Panc1 (cell line): ENCODE measurements around the gene MIPEP. TPM values are rescaled to one million over a fixed set of nuclear protein-coding genes. Genes with fewer than 3 reads are reported as not detected.

Experiments used
- ATAC-seq: fragments of 200-7000 bp; cut with Tn5 transposase; 2 replicates; pipeline ENCODE4 v1.9.1; 2020; ENCODE audit warnings: mild to moderate bottlenecking, moderate library complexity
- BruUV-seq: library from RNA; stranded (reverse); fragments of 400-500 nt; replicated peaks from 2 replicates; lab custom pipeline; 2021; lab: Mats Ljungman, UMichigan
- CTCF ChIA-PET: fragments of 300-600 bp; sonication (Branson Sonifier 250); formaldehyde crosslinking; loops from one replicate; lab custom pipeline; 2022; ENCODE audit warnings: antibody characterized with exemption; lab: Charles Lee
- POLR2A ChIA-PET: fragments of 300-600 bp; sonication (Branson Sonifier 250); formaldehyde crosslinking; loops from one replicate; lab custom pipeline; 2022; ENCODE audit warnings: antibody characterized with exemption; lab: Charles Lee
- DNase-seq: peaks from one replicate; pipeline ENCODE4 v3.0.0-alpha.2; 2010; ENCODE audit warnings: low read depth, low spot score
- H3K27ac ChIP-seq: 2 replicates; pipeline ENCODE4 v1.5.1; 2011; ENCODE audit warnings: mild to moderate bottlenecking, low read length, inconsistent platforms
- H3K27me3 ChIP-seq: fragments of 200-500 bp; sonication (Bioruptor generic); 2 replicates; pipeline ENCODE4 v1.6.0; 2014; ENCODE audit warnings: low read length, inconsistent platforms; ENCODE audit not compliant: control insufficient read depth, insufficient read depth
- H3K36me3 ChIP-seq: fragments of 200-500 bp; sonication (Bioruptor generic); 2 replicates; pipeline ENCODE4 v1.5.1; 2014; ENCODE audit warnings: inconsistent platforms, mild to moderate bottlenecking, low read length, moderate library complexity; ENCODE audit not compliant: control insufficient read depth, insufficient read depth
- H3K4me1 ChIP-seq: 2 replicates; pipeline ENCODE4 v1.5.1; 2011; ENCODE audit warnings: inconsistent platforms, mild to moderate bottlenecking, low read length, moderate library complexity; ENCODE audit not compliant: control insufficient read depth, insufficient read depth
- H3K4me3 ChIP-seq, 2 experiments: 2 replicates each; pipeline ENCODE4 v1.5.1; 2011 to 2012; ENCODE audit warnings: low read depth in 2 of 2, low read length in 2 of 2, mild to moderate bottlenecking in 2 of 2, inconsistent platforms in 1 of 2, moderate library complexity in 1 of 2
- H3K9me3 ChIP-seq: fragments of 200-500 bp; sonication (Bioruptor generic); 2 replicates; pipeline ENCODE4 v1.5.1; 2014; ENCODE audit warnings: low read depth, mild to moderate bottlenecking, inconsistent platforms, low read length, moderate library complexity; ENCODE audit not compliant: control insufficient read depth, insufficient read depth
- CTCF ChIP-seq: fragments of 450-650 bp; IDR thresholded peaks from 2 replicates; pipeline ENCODE4 v1.5.1; 2017; ENCODE audit warnings: mild to moderate bottlenecking
- POLR2AphosphoS5 ChIP-seq: IDR thresholded peaks from 2 replicates; pipeline ENCODE4 v1.6.1; 2012; ENCODE audit warnings: mild to moderate bottlenecking, low read depth, low read length, moderate library complexity
- REST ChIP-seq, 2 experiments: IDR thresholded peaks; 2 replicates each; pipeline ENCODE4 v1.6.1; 2011 to 2012; ENCODE audit warnings: low read depth in 2 of 2, control low read depth in 1 of 2, low read length in 1 of 2, mild to moderate bottlenecking in 1 of 2, moderate library complexity in 1 of 2; ENCODE audit not compliant: insufficient read depth in 1 of 2
- SIN3A ChIP-seq: IDR thresholded peaks from 2 replicates; pipeline ENCODE4 v1.6.1; 2012; ENCODE audit warnings: low read depth, mild to moderate bottlenecking, low read length, moderate library complexity, borderline replicate concordance; ENCODE audit not compliant: insufficient read depth
- TCF7L2 ChIP-seq: IDR thresholded peaks from 2 replicates; pipeline ENCODE4 v1.6.1; 2011; ENCODE audit warnings: mild to moderate bottlenecking, low read depth, low read length, inconsistent platforms
- in situ Hi-C: cut with HindIII; loops from 2 replicates; pipeline ENCODE4 v1.10.0; 2016; ENCODE audit warnings: low sequenced_read_pairs, low pct_unique_long_range_greater_than_20kb
- intact Hi-C: fragments of 100-400 bp; cut with micrococcal nuclease; formaldehyde crosslinking; loops from one replicate; pipeline ENCODE4 v1.10.0; 2022; ENCODE audit not compliant: unreplicated experiment
- total RNA-seq: library from RNA; stranded (reverse); gene quantifications from one replicate; pipeline ENCODE4 v1.2.1, GENCODE V29; 2021; ENCODE audit not compliant: unreplicated experiment

Gene MIPEP
- total RNA-seq, 1 experiment from 2014 or later = 13.8 TPM

- TF ChIP-seq POLR2AphosphoS5 (no peak), SIN3A (no peak), REST (IDR thresholded peaks at IDR 0.05; ENCODE audit: insufficient read depth in 1 of 2, low read depth in 2 of 2, low read length in 1 of 2) (no peak), CTCF (no peak), TCF7L2 (no peak)
- Histone ChIP-seq H3K9me3 (no peaks in the 10 kb centered on the region), H3K36me3 (no peaks in the 10 kb centered on the region), H3K4me3 (no peak overlapping the region), H3K4me1 (no peaks in the 10 kb centered on the region), H3K27me3 (no peaks in the 10 kb centered on the region), H3K27ac (no peak overlapping the region)
- POLR2A ChIA-PET = no interaction called here
- intact Hi-C loops (no loop called here), in situ Hi-C loops (no loop called here)
- DNase-seq (no peak), ATAC-seq (no peak)
- BruUV-seq = no TSS peak
- CTCF ChIA-PET = no interaction called here
Observed at GRCh38 chr13:23754997-23755396, 134.2 kb downstream of the MIPEP start.

- H3K4me3 ChIP-seq = no peak overlapping the region
- no peaks in the 10 kb centered on the region for H3K4me1 ChIP-seq
- ATAC-seq = no peak
- H3K27me3 ChIP-seq = no peaks in the 10 kb centered on the region
- intact Hi-C loops = no loop called here
- no peaks in the 10 kb centered on the region for H3K36me3 ChIP-seq
- no peak overlapping the region for H3K27ac ChIP-seq
- ChIA-PET POLR2A (no interaction called here), CTCF (no interaction called here)
- in situ Hi-C loops = no loop called here
- BruUV-seq = no TSS peak
- TF ChIP-seq SIN3A = no peak
- no peaks in the 10 kb centered on the region for H3K9me3 ChIP-seq
- DNase-seq = no peak
Observed at GRCh38 chr13:23754506-23754905, 134.7 kb downstream of the MIPEP start.

- in situ Hi-C loops (no loop called here), intact Hi-C loops (no loop called here)
- H3K27ac ChIP-seq = no peak overlapping the region
- BruUV-seq = no TSS peak
- H3K4me3 ChIP-seq = no peak overlapping the region
- ChIA-PET CTCF (no interaction called here), POLR2A (no interaction called here)
- no peaks in the 10 kb centered on the region for H3K27me3 ChIP-seq
- no peaks in the 10 kb centered on the region for H3K4me1 ChIP-seq
- H3K9me3 ChIP-seq = no peaks in the 10 kb centered on the region
- DNase-seq (no peak), ATAC-seq (no peak)
- H3K36me3 ChIP-seq = no peaks in the 10 kb centered on the region
- no peak for TF ChIP-seq TCF7L2
- TF ChIP-seq SIN3A = no peak
- no peak for TF ChIP-seq POLR2AphosphoS5
- TF ChIP-seq CTCF = no peak
Observed at GRCh38 chr13:23753458-23753857, 135.7 kb downstream of the MIPEP start.
